H1 (cell line): ENCODE measurements around the gene SLC3A2. TPM values are rescaled to one million over a fixed set of nuclear protein-coding genes. Genes with fewer than 3 reads are reported as not detected.

Experiments used
- RAD21 ChIP-seq, 2 experiments: IDR thresholded peaks in 1 of 2; conservative IDR thresholded peaks in 1 of 2; 2 replicates each; pipeline ENCODE4 v1.6.1; 2011; ENCODE audit warnings: low read depth in 2 of 2, low read length in 2 of 2, improper control_type of control experiment in 1 of 2, inconsistent platforms in 1 of 2, mild to moderate bottlenecking in 1 of 2, moderate library complexity in 1 of 2
- RBBP5 ChIP-seq: IDR thresholded peaks from 2 replicates; pipeline ENCODE4 v1.7.1; 2012; ENCODE audit warnings: low read depth, mild to moderate bottlenecking, inconsistent platforms, low read length, moderate library complexity, borderline replicate concordance
- TBP ChIP-seq: IDR thresholded peaks from 2 replicates; pipeline ENCODE4 v1.6.1; 2011; ENCODE audit warnings: low read depth, low read length, improper control_type of control experiment
- polyA plus RNA-seq, 7 experiments: library from polyadenylated mRNA; depleted of rRNA in 3 of 7; stranded (reverse) in 5 of 7; unstranded in 2 of 7; fragments of >200 nt in 5 of 7; fragments of 200-250 nt in 2 of 7; gene quantifications; 1 replicate in 5 of 7; 2 replicates in 1 of 7; 4 replicates in 1 of 7; pipeline versions ENCODE4 v1.2.1 to v1.2.3, GENCODE V29; 2011 to 2013; ENCODE audit warnings: missing spikeins in 2 of 7, mixed read lengths in 2 of 7
- total RNA-seq: library from RNA; stranded (reverse); fragmentation: NEBNext Ultra II Directional; extraction: Animal tissue kit (Norgen Biotek cat#: 25700); gene quantifications from 2 replicates; pipeline ENCODE4 v1.2.1, GENCODE V29; 2021
- TF ChIP-seq, protein P1 (sequence below): IDR thresholded peaks from 2 replicates; pipeline ENCODE4 v1.6.1; 2012; ENCODE audit warnings: inconsistent platforms

SLC3A2 gene
- total and polyA plus RNA-seq, 2 of the 8 experiments (the other 6 are each of a cell fraction or from before 2014, with no cell fraction given): 410 to 435 TPM

GRCh38 chr11:62905927-62906531 is 25.3 kb downstream of the SLC3A2 start (continued):
- peak; percentile 100 for TF ChIP-seq RAD21 (IDR thresholded peaks at IDR 0.05 in 1 of 2, conservative IDR thresholded peaks at IDR 0.05 in 1 of 2; ENCODE audit: low read depth in 2 of 2, low read length in 2 of 2)
- TF ChIP-seq TBP: no peak
- TF ChIP-seq, protein P1, sequence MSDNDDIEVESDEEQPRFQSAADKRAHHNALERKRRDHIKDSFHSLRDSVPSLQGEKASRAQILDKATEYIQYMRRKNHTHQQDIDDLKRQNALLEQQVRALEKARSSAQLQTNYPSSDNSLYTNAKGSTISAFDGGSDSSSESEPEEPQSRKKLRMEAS: peak; percentile 31; the same call in 1 of the 2 replicates
- TF ChIP-seq RBBP5: 0 out of 2 replicates have a peak, but pooled peaks have one; percentile 16
